HG03378 (cell line): Measurements from ENCODE around the gene DCAF11.

Source experiments
- ATAC-seq: cut with Tn5 transposase; IDR thresholded peaks from one replicate; pipeline ENCODE4 v1.9.1; 2021; ENCODE audit warnings: mild to moderate bottlenecking, moderate library complexity; ENCODE audit not compliant: unreplicated experiment

DCAF11 gene

GRCh38 chr14:24114532-24115421 lies at the start of gene DCAF11, which contains the start of gene NRL:
TSS of gene DCAF11 (plus strand) at chr14:24114777. CDS start at chr14:24115595, 818 bp downstream.
TSS of gene NRL (minus strand) at chr14:24114949. CDS start at chr14:24082848, 32,101 bp downstream.
- ATAC-seq, result peak; percentile 89

- no peak for ATAC-seq
Measured at GRCh38 chr14:24064856-24065255, 49.7 kb upstream of the DCAF11 start.

GRCh38 chr14:24065408-24065807 lies 49.2 kb upstream of the DCAF11 start:
- ATAC-seq, result no peak

GRCh38 chr14:24066496-24067132 lies 48.0 kb upstream of the DCAF11 start:
- no peak for ATAC-seq

- no peak for ATAC-seq
Measured at GRCh38 chr14:24067133-24068082, 47.2 kb upstream of the DCAF11 start.

- ATAC-seq, result no peak
Measured at GRCh38 chr14:24068711-24069410, 45.7 kb upstream of the DCAF11 start.

- ATAC-seq, result no peak
Measured at GRCh38 chr14:24069411-24069735, 45.2 kb upstream of the DCAF11 start.

- no peak for ATAC-seq
Measured at GRCh38 chr14:24070285-24071143, 44.1 kb upstream of the DCAF11 start.

GRCh38 chr14:24071144-24071697 lies 43.4 kb upstream of the DCAF11 start, which contains the start of gene CPNE6:
TSS of gene CPNE6 (plus strand) at chr14:24071562. CDS start at chr14:24072937, 1,375 bp downstream.
- ATAC-seq, result no peak

- ATAC-seq, result no peak
Measured at GRCh38 chr14:24071836-24072430, 42.6 kb upstream of the DCAF11 start.

- ATAC-seq, result no peak
Measured at GRCh38 chr14:24072436-24072835, 42.1 kb upstream of the DCAF11 start.

- no peak for ATAC-seq
Measured at GRCh38 chr14:24072881-24073877, 41.4 kb upstream of the DCAF11 start.

- ATAC-seq, result no peak
Measured at GRCh38 chr14:24074625-24075484, 39.7 kb upstream of the DCAF11 start.

GRCh38 chr14:24075485-24076301 lies 38.9 kb upstream of the DCAF11 start:
- ATAC-seq, result no peak

- ATAC-seq, result no peak
Measured at GRCh38 chr14:24076302-24076601, 38.3 kb upstream of the DCAF11 start.

GRCh38 chr14:24077086-24077485 lies 37.5 kb upstream of the DCAF11 start:
- ATAC-seq, result no peak
